ENCODE data around the gene FMNL3.

GRCh38 chr12:49649445-49649844 lies 57.8 kb downstream of the FMNL3 start:
- TF ChIP-seq EGR1 (IDR thresholded peaks at IDR 0.05; ENCODE audit: low read depth in 2 of 2) (no peak), HNF4A (conservative IDR thresholded peaks at IDR 0.05) (no peak), FOXA1 (IDR thresholded peaks at IDR 0.05) (no peak), JUND (IDR thresholded peaks at IDR 0.05) (no peak), NR2F2 (IDR thresholded peaks at IDR 0.05) (no peak), YY1 (IDR thresholded peaks at IDR 0.05) (no peak), TAF1 (conservative IDR thresholded peaks at IDR 0.05) (no peak), MAX (IDR thresholded peaks at IDR 0.05) (no peak), HNF4G (IDR thresholded peaks at IDR 0.05) (no peak)
- TF ChIP-seq, protein P1, sequence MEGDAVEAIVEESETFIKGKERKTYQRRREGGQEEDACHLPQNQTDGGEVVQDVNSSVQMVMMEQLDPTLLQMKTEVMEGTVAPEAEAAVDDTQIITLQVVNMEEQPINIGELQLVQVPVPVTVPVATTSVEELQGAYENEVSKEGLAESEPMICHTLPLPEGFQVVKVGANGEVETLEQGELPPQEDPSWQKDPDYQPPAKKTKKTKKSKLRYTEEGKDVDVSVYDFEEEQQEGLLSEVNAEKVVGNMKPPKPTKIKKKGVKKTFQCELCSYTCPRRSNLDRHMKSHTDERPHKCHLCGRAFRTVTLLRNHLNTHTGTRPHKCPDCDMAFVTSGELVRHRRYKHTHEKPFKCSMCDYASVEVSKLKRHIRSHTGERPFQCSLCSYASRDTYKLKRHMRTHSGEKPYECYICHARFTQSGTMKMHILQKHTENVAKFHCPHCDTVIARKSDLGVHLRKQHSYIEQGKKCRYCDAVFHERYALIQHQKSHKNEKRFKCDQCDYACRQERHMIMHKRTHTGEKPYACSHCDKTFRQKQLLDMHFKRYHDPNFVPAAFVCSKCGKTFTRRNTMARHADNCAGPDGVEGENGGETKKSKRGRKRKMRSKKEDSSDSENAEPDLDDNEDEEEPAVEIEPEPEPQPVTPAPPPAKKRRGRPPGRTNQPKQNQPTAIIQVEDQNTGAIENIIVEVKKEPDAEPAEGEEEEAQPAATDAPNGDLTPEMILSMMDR (IDR thresholded peaks at IDR 0.05; ENCODE audit: low read depth, low read length, missing input control): no peak
- TF ChIP-seq, protein P2, sequence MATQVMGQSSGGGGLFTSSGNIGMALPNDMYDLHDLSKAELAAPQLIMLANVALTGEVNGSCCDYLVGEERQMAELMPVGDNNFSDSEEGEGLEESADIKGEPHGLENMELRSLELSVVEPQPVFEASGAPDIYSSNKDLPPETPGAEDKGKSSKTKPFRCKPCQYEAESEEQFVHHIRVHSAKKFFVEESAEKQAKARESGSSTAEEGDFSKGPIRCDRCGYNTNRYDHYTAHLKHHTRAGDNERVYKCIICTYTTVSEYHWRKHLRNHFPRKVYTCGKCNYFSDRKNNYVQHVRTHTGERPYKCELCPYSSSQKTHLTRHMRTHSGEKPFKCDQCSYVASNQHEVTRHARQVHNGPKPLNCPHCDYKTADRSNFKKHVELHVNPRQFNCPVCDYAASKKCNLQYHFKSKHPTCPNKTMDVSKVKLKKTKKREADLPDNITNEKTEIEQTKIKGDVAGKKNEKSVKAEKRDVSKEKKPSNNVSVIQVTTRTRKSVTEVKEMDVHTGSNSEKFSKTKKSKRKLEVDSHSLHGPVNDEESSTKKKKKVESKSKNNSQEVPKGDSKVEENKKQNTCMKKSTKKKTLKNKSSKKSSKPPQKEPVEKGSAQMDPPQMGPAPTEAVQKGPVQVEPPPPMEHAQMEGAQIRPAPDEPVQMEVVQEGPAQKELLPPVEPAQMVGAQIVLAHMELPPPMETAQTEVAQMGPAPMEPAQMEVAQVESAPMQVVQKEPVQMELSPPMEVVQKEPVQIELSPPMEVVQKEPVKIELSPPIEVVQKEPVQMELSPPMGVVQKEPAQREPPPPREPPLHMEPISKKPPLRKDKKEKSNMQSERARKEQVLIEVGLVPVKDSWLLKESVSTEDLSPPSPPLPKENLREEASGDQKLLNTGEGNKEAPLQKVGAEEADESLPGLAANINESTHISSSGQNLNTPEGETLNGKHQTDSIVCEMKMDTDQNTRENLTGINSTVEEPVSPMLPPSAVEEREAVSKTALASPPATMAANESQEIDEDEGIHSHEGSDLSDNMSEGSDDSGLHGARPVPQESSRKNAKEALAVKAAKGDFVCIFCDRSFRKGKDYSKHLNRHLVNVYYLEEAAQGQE (IDR thresholded peaks at IDR 0.05): no peak
- TF ChIP-seq, protein P3, sequence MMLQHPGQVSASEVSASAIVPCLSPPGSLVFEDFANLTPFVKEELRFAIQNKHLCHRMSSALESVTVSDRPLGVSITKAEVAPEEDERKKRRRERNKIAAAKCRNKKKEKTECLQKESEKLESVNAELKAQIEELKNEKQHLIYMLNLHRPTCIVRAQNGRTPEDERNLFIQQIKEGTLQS (IDR thresholded peaks at IDR 0.05): no peak

Measured in liver (tissue), 3 donors.